RWPE2 (cell line): ENCODE data around the gene TSPYL4.

Experiments used
- ATAC-seq: fragments of 200-7000 bp; cut with Tn5 transposase; 3 replicates; pipeline ENCODE4 v1.9.1; 2021; ENCODE audit warnings: low read depth
- DNase-seq: peaks from one replicate; pipeline ENCODE4 v3.0.0-alpha.2; 2020; ENCODE audit warnings: low spot score
- H3K27ac ChIP-seq: fragments of 450-650 bp; 2 replicates; pipeline ENCODE4 v1.5.1; 2017; ENCODE audit warnings: mild to moderate bottlenecking; ENCODE audit not compliant: poor library complexity, severe bottlenecking
- H3K27me3 ChIP-seq: fragments of 250-450 bp; sonication (Bioruptor Pico); 2 replicates; pipeline ENCODE4 v1.5.1; 2021; ENCODE audit warnings: mild to moderate bottlenecking, moderate library complexity; ENCODE audit not compliant: insufficient read depth, poor library complexity, severe bottlenecking
- H3K36me3 ChIP-seq: fragments of 250-450 bp; sonication (Bioruptor Pico); 2 replicates; pipeline ENCODE4 v1.5.1; 2020; ENCODE audit warnings: low read depth, mild to moderate bottlenecking, moderate library complexity
- H3K4me1 ChIP-seq: fragments of 250-450 bp; sonication (Bioruptor Pico); 2 replicates; pipeline ENCODE4 v1.5.1; 2021; ENCODE audit warnings: mild to moderate bottlenecking, moderate library complexity; ENCODE audit not compliant: insufficient read depth, poor library complexity, severe bottlenecking
- H3K4me3 ChIP-seq: fragments of 250-450 bp; sonication (Bioruptor Pico); 2 replicates; pipeline ENCODE4 v1.5.1; 2021; ENCODE audit warnings: mild to moderate bottlenecking, moderate library complexity; ENCODE audit not compliant: severe bottlenecking
- H3K9me3 ChIP-seq: fragments of 250-450 bp; sonication (Bioruptor Pico); 2 replicates; pipeline ENCODE4 v1.5.1; 2021; ENCODE audit warnings: mild to moderate bottlenecking, moderate library complexity; ENCODE audit not compliant: severe bottlenecking
- CTCF ChIP-seq: fragments of 450-650 bp; IDR thresholded peaks from one replicate; pipeline ENCODE4 v1.5.1; 2017; ENCODE audit warnings: mild to moderate bottlenecking, moderate library complexity; ENCODE audit not compliant: poor library complexity, severe bottlenecking

TSPYL4 gene

DNA sequence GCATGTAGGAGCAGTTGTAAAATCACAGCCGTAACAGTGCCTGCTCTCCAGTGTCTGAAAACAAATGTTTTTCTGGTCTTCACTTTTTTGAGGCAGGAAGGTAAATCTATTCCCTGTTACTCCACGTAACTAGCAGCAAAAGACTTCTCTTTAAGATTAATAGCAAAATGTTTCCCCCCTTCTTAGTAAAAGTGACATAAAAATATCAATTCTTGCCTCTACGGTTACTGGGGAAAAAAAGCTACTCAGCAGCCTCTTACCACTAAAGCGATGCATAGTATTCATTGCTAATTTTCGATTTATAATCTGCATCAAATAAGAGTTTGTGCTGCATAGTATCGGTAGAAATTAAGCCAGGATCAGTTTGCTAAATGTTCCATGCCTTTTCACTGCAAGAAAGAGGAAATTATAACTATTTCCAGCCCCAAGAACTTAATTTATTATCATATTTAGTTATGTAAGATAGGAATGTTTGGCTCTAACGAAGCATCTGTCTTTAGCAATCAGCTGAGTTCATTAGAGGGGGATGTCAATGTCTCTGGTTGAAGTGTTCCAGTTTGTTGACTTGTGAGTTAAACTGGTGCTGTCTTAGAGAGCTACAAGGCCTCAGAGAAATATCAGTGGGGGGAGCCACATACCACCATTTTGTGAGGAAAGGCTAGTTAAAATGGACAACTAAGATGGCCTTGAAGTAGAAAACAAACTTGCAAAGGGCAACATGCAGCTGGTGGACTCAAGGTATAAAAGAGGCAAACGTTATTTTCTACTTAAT is 26.5 kb upstream of the TSPYL4 start:
- Histone ChIP-seq H3K36me3 (peaks cover 29% of the 10 kb centered on the region), H3K4me3 (peak overlapping the region; percentile 73), H3K9me3 (no peaks in the 10 kb centered on the region), H3K4me1 (peaks cover 20% of the 10 kb centered on the region), H3K27ac (peak overlapping the region; percentile 79), H3K27me3 (no peaks in the 10 kb centered on the region)
- ATAC-seq (no peak), DNase-seq (no peak)
- TF ChIP-seq CTCF: no peak

DNA sequence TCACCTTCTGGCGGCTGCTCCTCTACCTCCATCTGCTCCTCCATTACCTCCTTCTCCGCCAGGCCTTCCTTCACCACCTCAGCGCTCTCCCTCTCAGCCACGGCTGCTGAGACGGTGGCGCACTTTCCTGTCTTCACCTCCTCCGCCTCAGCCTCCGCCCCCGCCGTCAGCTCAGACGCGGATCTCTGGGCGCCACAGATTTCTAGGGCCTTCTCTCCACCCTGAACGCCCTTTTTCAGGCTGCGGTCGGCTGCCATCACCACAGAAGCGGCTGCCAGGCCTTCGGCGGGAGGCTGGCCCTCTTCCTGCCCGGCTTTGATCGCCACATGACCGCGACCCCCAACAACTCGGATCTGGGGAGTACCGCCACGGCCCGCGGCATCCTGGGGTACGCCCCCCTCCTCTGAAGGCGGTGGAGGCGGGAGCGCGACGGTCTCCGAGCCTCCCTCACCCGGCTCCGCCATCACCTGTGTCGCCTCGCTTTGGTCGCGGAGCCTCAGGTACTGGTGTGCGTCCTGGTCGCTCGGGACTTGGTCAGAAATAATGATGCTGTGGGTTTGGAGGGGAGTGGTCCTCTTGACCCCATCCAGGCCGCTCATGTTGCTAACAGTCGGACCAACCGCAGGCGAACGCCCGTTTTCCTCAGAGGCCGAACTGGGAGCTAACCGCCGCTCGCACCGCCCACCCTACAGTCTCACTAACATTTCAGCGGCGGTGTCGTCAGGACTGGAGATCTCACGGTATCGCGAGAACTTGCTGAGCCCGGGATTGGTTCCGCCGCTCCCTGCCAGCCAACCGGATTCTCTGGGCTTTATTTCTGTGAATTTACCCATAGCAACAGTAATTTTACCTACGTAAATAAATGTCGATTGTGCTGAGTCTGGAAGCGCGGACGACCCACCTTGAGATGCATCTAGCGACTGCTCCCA is 25.6 kb upstream of the TSPYL4 start, which contains the start of gene TSPYL1:
Gene TSPYL1 (minus strand): TSS at position 699 of the 929 bp plus-strand sequence. CDS start 100 bp downstream, at position 599.
- Histone ChIP-seq H3K9me3 (no peaks in the 10 kb centered on the region), H3K4me1 (peaks cover 27% of the 10 kb centered on the region), H3K27me3 (no peaks in the 10 kb centered on the region), H3K4me3 (peak within 1 kb of the TSS; percentile 73), H3K27ac (peak within 1 kb of the TSS; percentile 79), H3K36me3 (peaks cover 38% of the 10 kb centered on the region)
- peak; percentile 88 for ATAC-seq
- TF ChIP-seq CTCF: peak; percentile 30
- peak; percentile 94 for DNase-seq

DNA sequence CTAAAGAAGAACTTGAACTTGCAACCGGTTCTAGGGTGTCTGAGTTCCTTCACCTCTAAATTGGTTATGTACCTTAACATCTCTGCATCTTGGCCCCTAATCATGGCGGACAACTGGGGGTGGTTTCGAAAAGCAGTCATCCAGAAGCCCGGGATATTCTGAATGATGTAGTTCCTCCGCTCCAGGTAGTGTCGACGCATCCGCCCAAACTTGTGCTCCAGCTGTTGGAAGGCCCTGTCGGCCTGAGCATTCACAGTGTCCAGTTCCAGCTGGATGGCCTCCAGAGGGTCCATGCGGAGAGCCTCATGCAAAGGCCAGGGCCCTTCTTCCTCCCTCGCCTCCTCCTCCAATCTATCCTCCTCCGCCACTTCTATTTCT is 25.0 kb upstream of the TSPYL4 start:
- no peak for DNase-seq
- Histone ChIP-seq H3K4me3 (peak overlapping the region; percentile 73), H3K36me3 (peaks cover 44% of the 10 kb centered on the region), H3K4me1 (peaks cover 27% of the 10 kb centered on the region), H3K9me3 (no peaks in the 10 kb centered on the region), H3K27ac (peak overlapping the region; percentile 79), H3K27me3 (no peaks in the 10 kb centered on the region)
- ATAC-seq: peak; percentile 37
- no peak for TF ChIP-seq CTCF

DNA sequence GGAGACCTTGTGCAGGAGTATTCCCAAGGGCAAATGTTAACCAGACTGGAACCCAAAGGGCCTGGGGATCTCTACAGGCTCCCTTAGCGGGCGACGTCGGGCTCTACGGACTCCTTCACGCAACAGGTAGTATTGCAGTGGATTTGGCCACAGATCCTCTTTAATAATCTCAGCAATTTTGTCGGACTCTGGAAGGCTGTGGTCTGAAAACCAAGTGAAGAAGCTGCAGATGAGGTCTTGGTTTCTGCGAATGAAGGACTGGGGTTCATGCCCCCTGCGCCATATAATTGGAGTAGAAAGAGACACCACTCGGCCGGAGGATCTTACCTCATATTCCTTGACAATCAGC is 24.6 kb upstream of the TSPYL4 start:
- peaks cover 45% of the 10 kb centered on the region for H3K36me3 ChIP-seq
- H3K4me3 ChIP-seq: peak overlapping the region; percentile 73
- ATAC-seq (no peak), DNase-seq (no peak)
- peak overlapping the region; percentile 79 for H3K27ac ChIP-seq
- no peak for TF ChIP-seq CTCF
- H3K4me1 ChIP-seq: peaks cover 27% of the 10 kb centered on the region
- H3K27me3 ChIP-seq: no peaks in the 10 kb centered on the region
- no peaks in the 10 kb centered on the region for H3K9me3 ChIP-seq
